RKO (cell line): Measurements from ENCODE around the gene TUBB2A.
"Not testable (repeated sequence)": the region's sequence is repeated elsewhere in the genome, so short reads cannot be mapped to it uniquely, and the experiment has no call there.

Experiments
- DNase-seq: peaks from one replicate; pipeline ENCODE4 v3.0.0-alpha.2; 2016; ENCODE audit warnings: low spot score

TUBB2A gene

DNA sequence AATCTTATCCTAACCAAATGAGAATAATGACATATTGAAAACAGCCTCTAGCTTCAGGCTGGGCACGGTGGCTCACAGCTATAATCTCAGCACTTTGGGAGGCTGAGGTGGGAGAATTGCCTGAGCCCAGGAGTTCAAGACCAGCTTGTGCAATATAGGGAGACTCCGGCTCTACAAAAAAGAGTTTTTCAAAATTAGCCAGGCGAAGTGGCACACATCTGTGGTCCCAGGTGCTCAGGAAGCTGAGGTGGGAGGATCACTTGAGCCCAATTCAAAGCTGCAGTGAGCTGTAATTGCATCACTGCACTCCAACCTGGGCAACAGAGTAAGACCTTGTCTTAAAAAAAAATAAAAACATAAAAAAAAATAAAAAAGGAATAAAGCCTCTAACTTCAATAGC lies 4.7 kb downstream of the TUBB2A start:
- no peak for DNase-seq

DNA sequence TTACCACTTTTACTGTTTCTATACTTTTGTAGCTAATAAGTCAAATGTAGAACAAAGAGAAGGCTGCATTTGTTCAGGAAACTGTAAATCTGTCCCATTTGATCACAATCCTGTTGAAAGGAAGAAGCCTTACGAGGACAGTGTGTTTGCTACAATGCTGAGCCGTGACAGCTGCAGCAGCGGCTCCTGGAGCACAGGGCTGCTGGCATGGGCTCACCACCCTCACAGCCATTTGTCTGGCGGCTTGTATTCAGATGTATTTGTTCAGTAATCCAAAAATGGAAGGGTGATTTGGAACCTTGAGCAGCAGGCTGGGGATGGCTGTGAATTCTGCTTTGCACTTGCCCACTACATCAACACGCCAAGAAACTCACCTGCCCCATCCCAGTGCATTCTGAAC lies 5.7 kb downstream of the TUBB2A start:
- DNase-seq, result no peak

DNA sequence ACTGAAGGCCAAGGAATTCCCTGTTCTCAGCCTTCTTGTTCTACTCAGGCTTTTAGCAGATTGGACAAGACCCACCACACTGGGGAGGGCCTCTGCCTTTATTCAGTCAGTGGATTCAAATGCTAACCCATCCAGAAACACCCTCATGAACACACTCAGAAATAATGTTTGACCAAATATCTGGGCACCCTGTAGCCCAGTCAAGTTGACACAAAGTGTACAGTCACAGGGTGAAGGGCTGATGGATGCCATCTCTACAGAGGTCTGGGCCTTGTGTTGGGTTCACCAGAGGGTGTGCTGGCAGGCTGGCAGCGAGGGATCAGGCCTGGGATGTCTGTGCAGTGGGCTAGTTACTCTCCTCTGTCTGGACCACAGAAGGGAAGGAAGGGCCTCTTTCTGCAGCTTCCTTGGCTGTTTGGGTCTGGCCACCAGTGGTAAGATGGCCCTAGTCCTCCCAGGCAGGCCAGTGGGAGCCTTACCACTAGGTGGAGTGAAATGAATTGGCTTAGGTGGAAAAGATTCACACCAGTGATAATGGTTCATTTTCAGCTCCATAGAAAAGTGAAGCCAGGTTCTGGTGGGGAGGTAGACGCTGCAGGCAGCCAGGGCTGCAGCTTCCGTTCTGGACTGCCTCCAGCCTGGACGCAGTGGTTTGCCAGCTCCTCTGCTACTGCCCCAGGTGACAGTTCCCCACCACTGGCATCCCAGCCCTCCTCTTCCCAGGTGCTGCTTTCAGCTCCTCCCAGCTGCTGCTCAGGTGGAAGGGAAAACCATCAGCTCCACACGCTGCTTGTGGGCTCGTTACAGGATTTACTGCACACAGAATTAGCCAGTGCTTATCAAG lies 9.2 kb downstream of the TUBB2A start:
- no peak for DNase-seq

DNA sequence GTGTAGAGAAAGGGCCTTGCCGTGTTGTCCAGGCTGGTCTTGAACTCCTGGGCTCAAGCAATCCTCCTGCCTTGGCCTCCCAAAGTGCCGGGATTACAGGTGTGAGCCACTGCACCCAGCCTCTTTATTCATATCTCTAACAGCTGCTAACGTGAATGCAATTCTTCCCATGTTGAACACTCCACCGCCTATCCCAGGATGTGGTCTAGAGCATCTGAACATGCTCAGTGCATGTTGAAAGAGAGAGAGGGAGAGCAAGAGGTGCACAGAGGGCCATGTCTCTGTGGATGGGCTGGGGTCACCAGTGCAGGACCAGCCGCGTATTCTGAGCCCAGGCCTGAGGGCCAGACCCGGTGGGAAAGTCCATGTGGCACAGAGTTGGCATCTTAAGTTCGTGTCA lies 12.8 kb downstream of the TUBB2A start:
- no peak for DNase-seq

GRCh38 chr6:3143158-3143557 lies 14.2 kb downstream of the TUBB2A start:
- DNase-seq, result no peak

GRCh38 chr6:3142536-3142935 lies 14.8 kb downstream of the TUBB2A start:
- DNase-seq, result no peak

- no peak for DNase-seq
These were observed 17.1 kb downstream of the TUBB2A start for GRCh38 chr6:3140201-3140600.

DNA sequence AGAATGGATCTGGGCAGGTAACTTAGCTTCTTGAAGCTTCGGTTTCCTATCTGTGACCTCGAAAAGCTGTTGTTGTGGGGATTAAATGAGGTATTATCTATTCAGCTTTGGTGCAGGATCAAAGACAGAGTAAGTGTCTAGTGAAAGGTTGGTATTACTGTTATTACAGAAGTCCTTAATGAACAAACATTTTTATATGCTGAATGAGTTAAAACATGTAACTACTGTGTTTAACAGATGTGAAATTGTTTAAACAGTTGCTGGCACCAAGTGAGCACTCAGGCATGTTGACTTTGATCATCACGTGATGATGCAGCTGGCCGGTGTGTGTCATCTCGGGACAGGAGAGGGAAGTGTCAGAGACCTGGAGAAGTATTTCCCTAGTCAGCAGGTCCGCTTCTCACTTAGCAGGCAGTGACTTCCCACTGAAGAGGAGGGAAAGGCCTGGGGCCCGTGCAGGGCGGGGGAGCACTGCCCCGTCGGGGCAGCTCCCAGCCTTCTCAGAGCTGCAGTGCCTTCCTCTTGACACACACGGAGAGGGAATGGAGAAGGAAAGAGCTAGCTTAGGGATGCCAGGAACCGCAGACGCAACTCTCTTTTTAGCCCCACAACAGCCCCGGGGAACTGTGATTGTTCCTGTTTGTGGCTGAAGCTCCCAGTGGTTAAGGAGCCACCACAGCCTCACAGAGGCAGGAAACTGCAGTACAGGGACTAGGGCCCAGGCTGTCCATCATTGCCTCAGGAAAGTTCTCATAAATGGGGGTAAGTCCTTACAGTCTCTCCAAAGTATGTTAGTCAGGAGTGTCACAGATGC lies 18.0 kb downstream of the TUBB2A start:
- peak; percentile 26 for DNase-seq

DNA sequence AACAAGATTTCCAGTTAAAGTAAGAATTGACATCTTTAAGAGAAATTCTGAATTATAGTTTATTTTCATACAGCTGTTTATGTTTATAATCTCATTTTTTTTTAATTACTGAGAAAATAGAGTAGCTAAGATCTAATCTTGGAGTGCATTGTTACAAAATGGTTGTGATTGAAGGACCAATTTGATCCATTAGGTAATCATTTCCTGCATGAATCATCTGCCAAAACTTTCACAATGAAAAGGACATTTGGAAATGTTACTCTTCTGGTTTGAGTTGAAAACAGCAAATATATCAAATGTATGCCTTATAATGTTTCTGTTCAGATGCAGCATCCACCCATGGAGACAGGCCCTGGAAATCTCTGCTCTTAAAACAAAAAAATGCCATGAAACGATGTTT lies 19.0 kb downstream of the TUBB2A start:
- DNase-seq, result no peak

- not testable (repeated sequence) for DNase-seq
These were observed 19.5 kb downstream of the TUBB2A start for GRCh38 chr6:3137873-3138272.

DNA sequence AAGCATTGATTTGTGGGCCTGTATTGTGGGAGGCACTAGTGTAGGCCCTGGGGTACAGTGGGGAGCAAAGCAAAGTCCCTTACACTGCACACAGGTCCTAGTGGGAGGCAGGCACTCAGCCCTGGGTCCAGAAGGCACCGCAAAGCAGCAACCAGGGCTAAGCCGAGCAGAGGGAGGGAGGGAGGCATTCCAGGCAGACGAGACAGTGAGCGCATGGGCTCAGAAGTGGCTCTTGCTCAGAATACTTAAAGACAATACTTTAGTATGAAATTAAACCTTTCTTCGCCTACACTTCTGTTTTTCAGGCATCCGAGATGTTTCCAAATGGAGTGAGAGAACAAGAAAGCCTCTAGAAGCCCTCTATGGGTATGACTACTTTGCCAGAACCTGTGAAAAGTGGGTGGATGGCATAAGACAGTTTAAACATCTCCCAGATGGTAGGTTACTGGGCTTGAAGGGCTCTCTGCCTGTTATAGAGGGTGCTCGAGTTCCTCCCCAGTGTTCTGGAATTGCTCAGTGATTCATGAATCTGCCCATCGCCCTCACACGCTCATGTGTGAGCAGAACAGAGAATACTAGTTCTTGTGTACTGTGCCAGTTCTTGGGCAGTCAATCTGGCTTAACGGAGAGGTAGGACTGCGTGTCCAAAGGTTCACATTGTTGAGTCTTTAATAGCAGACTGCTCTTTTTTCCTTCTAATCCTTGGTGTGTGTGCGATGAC lies 20.1 kb downstream of the TUBB2A start:
- DNase-seq, result no peak

- no peak for DNase-seq
These were observed 20.9 kb downstream of the TUBB2A start for GRCh38 chr6:3136292-3137011.

DNA sequence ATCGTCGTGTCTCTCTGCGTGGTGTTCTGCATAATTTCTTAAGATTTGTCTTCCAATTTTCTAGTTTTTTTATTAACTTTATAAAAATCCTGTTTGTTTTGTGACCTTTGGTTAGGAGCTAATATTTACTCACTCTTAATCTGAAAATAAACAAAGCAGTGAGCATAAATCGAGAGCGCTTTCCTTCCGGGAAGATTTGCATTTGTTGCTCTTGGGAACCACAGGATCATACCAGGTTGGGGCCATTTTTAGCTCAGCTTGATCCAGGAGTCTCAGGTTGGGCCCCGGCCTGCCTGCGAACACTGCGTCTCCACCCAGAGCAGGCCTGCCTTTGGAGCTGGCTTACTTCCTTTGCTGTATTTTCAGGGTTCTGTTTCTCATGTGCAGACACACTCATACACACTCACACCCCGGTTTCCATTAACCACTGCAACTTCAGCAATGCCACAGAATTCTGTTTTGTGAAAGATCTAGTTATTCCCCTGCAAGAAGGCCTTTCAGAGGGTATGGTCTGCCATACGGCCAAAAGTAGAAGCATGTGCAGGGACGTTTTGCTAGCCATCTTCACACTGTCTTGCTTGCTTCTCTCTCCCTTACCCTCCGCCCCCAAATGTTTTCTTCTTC lies 21.6 kb downstream of the TUBB2A start:
- DNase-seq, result no peak

DNA sequence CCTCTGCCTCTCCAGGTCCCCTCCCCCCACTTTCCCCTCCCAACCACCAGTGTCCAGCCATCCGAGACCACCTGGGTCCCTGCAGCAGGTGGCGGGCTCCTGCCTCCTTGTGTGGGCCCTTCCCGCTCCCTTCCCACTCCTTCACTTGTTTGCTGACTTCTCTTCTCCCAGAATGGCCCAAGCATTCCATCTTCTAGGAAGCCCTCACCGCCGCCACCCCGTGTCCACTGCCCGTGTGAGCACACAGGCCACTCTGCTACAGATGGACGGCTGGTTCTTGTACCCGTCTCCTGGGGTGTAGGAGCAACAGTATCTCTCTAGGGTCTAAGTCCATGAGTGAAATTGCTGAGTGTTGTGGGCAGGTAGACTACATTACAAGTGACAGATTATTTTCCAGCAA lies 23.8 kb downstream of the TUBB2A start:
- no peak for DNase-seq

GRCh38 chr6:3131695-3132094 lies 25.6 kb downstream of the TUBB2A start:
- DNase-seq, result no peak

DNA sequence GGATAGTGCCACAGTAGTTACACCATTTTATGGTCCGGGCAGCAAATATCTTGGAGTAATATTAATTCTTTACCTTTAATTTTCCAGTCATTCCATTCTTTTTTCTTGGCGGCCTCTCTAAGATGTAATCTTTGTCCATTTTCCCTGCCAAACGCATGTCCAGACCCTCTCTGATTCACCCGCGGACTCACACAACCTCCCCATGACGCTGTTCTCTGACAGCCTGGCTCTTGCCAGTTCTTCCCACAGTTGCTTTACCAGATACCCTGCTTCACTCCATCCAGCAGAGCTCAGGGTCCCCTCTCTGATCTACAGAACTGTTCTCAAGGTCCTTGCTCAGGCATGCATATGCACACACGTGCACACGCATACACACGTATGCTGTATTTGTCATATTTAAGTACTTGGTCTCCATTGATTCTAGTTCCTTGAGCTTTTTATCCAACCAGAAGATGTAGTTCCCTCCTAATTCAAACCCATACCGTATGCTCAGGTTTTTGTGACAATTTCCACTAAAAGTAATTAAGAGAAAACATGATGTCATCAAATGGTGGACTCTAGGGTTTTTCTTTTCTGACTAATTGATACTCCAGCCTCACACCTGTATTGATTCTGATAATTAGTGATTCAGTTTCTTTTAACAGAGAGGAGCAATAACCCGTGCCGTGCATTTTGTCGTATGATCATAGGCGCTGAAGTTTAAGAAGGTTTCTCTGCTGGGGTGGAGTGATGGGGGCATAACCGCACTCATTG lies 28.8 kb downstream of the TUBB2A start:
- DNase-seq, result no peak

GRCh38 chr6:3125815-3126214 lies 31.5 kb downstream of the TUBB2A start:
- DNase-seq, result no peak

DNA sequence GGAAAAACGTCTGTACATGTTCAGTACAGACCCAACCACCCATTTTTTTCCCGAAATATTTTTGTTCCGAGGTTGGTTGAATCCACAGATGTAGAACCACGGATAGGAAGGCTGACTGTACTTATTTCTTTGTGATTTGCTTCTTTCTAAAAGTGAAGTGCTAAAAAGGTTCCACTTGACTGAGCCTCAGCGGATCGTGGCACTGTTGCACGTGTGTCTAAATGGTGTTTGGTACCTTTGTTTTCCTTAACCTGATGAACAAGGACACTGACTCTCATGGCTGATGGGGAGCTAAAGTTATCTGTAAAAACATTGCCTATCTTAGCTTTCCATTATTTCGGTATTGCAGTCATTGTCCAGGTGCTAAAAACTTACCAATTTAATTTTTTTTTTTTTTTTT lies 32.7 kb downstream of the TUBB2A start:
- no peak for DNase-seq

GRCh38 chr6:3122823-3123182 lies 34.5 kb downstream of the TUBB2A start:
- no peak for DNase-seq

DNA sequence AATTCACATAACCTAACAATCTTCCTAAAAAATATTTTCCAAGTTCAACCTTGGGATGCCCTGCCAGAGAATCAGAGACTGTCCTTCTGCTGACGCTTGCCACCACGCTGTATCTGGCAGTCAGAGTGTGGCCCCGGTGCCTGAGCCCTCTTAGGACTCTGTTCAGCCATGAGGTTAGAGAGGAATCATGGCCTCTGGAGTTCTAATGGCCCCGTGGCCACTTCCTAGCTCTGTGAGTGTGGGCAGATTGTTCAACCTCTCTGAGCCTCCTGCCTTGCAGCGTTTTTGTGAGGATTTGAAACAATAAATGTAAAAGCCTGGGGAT lies 36.6 kb downstream of the TUBB2A start:
- DNase-seq, result no peak
